Coronary artery (tissue), 2 donors: ENCODE data around the gene DDAH2.

Source experiments
- DNase-seq: peaks from one replicate; pipeline ENCODE4 v3.0.0-alpha.2; 2017; ENCODE audit warnings: low spot score
- H3K27ac ChIP-seq, 2 donors: fragments of 200-600 bp; sonication (generic); one replicate each; pipeline ENCODE4 v1.5.1; 2016 to 2019
- H3K4me3 ChIP-seq: fragments of 200-600 bp; sonication (generic); 2 replicates; pipeline ENCODE4 v1.5.1; 2016; ENCODE audit warnings: mild to moderate bottlenecking, moderate library complexity
- TF ChIP-seq, protein P1 (sequence below): fragments of 200-600 bp; sonication (generic); IDR thresholded peaks from one replicate; pipeline ENCODE4 v1.5.1; 2019; ENCODE audit warnings: antibody characterized with exemption

Gene DDAH2

DNA sequence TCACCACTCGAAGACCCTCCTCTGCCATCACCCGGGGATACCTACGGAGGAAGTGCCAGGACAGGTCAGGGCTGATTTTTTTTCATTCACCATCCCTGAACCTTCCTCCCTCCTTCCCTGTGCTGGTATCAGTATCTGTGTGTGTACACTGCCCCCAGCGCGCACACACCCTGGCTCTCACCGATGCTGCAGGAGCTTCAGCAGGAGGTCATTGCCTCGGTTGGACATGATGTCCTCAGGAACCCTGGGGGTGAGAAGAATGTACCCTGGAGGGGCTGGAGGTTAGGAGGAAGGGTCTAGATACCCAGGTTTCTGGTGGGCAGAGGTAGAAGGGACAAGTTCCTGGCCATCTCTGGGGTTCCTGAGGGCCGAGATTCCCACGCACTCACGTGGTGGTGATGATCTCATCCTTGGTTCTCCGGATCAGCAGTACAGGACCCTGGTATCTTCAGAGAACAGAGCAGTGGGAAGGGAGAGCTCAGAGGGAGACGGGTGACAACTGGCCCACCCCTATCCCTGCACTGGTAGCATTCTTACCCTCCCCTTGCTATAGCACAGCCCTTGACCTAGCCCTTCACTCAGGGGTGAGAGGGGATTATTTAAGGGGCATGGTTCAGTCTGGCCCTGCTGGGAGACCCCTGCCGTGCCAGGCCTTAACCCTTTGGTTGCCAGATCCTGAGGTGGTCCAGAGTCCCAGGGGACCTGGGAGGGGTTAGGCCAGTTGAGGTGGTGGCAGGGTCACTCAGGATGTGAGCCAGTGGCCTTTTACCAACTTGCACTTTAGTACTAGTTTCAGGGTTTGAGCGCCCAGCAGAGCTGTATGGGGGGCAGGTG is 41.0 kb downstream of the DDAH2 start:
- DNase-seq = no peak
- no peak overlapping the region for H3K27ac ChIP-seq
- H3K4me3 ChIP-seq = no peak overlapping the region
- TF ChIP-seq, protein P1, sequence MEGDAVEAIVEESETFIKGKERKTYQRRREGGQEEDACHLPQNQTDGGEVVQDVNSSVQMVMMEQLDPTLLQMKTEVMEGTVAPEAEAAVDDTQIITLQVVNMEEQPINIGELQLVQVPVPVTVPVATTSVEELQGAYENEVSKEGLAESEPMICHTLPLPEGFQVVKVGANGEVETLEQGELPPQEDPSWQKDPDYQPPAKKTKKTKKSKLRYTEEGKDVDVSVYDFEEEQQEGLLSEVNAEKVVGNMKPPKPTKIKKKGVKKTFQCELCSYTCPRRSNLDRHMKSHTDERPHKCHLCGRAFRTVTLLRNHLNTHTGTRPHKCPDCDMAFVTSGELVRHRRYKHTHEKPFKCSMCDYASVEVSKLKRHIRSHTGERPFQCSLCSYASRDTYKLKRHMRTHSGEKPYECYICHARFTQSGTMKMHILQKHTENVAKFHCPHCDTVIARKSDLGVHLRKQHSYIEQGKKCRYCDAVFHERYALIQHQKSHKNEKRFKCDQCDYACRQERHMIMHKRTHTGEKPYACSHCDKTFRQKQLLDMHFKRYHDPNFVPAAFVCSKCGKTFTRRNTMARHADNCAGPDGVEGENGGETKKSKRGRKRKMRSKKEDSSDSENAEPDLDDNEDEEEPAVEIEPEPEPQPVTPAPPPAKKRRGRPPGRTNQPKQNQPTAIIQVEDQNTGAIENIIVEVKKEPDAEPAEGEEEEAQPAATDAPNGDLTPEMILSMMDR = no peak

DNA sequence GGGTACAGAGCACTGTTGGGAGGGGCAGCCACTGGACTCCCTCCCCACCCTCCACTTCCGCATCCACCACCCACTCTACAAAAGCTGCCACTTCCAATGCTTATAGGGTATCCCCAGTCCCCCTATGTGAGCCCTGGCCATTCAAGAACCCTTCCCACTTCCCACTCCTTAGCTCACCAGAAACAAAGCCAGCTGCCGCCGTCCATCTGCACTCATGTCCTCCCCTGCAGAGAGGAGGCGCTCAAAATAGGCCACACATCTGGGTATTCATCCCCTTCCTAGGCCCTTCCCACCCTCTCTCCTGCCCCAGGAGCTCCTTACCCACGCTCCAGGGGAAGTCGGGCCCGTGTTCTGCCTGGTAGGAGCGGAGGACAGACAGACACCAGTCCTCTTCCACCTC is 41.8 kb downstream of the DDAH2 start:
- Histone ChIP-seq H3K27ac (no peak overlapping the region), H3K4me3 (no peak overlapping the region)
- TF ChIP-seq, protein P1 = no peak
- no peak for DNase-seq

DNA sequence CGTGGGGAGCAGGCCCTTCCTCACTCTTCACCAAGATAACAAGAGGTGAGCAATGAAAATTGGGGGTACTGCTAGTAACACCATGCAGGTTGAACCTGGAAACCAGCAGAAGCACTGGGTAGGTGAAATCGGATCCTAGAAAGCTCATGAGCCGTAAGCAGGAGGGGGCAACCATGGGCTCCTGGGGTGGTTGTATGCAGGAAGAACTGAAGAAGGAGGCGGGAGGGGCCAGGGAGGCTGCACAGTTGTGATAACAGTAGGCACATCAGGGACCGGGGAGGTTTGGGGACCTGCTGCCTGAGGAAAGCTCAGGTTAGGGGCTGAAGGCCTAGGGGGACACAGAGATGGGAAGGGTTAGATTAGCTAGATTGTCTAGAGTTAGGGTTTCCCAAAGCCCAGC is 42.6 kb downstream of the DDAH2 start:
- Histone ChIP-seq H3K4me3 (no peak overlapping the region), H3K27ac (no peak overlapping the region)
- TF ChIP-seq, protein P1 = no peak
- DNase-seq = no peak

DNA sequence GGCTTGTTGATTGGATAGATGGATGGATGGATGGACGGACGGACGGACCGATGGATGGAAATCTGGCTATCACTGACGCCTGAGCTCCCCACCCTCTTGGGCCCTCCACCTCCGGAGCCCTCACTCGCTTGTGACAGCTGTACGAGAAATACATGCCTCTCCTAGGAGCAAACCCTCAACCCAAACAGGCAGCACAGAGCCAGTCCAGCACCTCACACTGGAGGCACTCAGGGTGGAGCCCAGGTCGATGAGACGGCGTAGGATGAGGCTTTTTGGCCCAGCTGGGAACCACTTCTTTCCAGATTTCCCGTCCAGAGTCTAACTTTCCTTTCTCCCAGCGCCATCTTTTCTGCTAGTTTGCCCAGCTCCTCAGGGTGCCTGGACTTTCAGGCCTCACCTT is 45.5 kb downstream of the DDAH2 start:
- no peak overlapping the region for H3K4me3 ChIP-seq
- TF ChIP-seq, protein P1 = no peak
- no peak overlapping the region for H3K27ac ChIP-seq
- no peak for DNase-seq

DNA sequence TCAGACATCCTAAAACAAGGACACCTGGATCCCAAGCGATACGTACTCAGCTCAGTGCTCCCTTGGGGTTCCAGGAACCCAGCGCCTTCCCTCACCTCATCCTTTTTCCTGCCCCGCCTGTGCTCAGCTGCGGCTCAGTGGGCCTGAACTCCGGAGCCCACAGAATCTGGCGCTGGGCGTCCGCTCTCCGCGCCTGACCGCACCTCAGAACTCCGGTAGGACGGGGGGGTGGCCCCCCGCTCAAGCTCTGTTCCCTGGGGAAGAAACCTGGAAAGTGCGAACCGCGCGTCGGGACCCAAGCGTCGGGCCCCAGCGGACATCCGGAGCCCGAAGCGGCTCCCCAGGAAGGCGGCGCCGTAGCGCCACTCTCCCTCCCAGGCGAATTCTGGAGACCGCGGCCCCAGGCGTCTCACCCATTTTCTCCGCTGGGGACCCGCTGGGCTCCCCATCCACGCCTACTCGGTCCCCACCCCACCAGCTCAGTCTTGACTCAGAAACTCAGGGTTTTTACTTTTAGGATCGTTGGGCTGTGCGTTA is 47.9 kb downstream of the DDAH2 start:
- peak overlapping the region; percentile 22 to 35 for H3K27ac ChIP-seq
- H3K4me3 ChIP-seq = peak overlapping the region; percentile 63
- DNase-seq = no peak
- TF ChIP-seq, protein P1 = no peak

DNA sequence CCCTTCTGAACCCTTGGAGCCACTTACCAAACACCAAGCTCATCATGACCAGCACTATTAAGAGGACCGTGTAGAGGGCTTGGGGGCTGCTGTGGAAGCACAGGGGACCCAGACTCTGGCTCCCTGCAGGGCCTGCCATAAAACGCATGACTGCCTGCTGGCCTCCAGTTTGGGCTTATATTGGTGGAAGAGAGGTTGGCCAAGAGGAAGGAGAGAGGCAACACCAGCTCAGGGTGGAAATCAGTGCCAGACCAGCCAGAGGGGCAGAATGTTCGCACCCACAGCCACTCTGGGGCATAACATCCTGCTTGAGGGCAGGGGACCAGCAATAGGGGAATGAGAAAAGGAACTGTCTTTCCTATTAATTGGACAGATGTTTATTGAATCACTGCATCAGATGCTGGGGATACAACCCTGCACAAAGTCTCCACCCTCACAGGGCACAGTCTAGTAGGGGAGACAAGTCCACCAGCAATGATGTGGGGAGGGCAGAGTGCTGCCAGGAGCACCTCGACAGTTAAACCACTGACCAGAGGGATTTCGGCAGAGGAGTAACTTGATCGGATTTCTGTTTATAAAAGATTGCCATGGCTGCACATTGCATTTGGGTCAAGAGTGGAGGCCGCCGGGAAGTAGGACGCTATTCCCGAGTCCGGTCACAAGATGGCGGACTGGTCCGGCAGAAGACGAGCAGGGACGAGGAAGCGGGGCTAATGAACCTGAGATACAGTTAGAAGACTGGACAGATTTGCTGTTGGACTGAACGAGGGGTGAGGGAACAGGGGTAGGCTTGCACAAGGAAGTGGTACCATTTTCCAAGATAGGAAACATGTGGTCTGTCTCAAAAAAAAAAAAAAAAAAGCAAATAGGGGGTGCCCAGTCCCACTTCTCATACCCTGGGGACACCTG is 48.6 kb downstream of the DDAH2 start, which contains the start of gene LY6G5C:
Gene LY6G5C, minus strand, starts transcription at position 842 of the 909 bp plus-strand sequence. Its CDS starts 694 bp downstream, at position 148.
- peak within 1 kb of the TSS; percentile 35 to 63 for H3K27ac ChIP-seq
- TF ChIP-seq, protein P1 = peak; percentile 55

More for the DNA sequence above, 48.6 kb downstream of the DDAH2 start, which contains the start of gene LY6G5C:
- peak; percentile 87 for DNase-seq
- peak within 1 kb of the TSS; percentile 63 for H3K4me3 ChIP-seq
